Regular cardiac myocyte (primary cell): Measurements from ENCODE around the gene FAM47E. TPM values are rescaled to one million over a fixed set of nuclear protein-coding genes. Genes with fewer than 3 reads are reported as not detected.

ENCODE experiments used
- total RNA-seq: library from RNA; depleted of rRNA; stranded (reverse); fragments of >200 nt; gene quantifications from 2 replicates; pipeline ENCODE4 v1.2.3, GENCODE V29; 2014

The FAM47E gene
- total RNA-seq, result under 0.01 and 0.19 TPM in 2 replicates

GRCh38 chr4:76251441-76252270 is at the start of gene FAM47E:
Gene FAM47E, plus strand, starts transcription at chr4:76251721. Its CDS starts 26 bp downstream, at chr4:76251747.

DNA sequence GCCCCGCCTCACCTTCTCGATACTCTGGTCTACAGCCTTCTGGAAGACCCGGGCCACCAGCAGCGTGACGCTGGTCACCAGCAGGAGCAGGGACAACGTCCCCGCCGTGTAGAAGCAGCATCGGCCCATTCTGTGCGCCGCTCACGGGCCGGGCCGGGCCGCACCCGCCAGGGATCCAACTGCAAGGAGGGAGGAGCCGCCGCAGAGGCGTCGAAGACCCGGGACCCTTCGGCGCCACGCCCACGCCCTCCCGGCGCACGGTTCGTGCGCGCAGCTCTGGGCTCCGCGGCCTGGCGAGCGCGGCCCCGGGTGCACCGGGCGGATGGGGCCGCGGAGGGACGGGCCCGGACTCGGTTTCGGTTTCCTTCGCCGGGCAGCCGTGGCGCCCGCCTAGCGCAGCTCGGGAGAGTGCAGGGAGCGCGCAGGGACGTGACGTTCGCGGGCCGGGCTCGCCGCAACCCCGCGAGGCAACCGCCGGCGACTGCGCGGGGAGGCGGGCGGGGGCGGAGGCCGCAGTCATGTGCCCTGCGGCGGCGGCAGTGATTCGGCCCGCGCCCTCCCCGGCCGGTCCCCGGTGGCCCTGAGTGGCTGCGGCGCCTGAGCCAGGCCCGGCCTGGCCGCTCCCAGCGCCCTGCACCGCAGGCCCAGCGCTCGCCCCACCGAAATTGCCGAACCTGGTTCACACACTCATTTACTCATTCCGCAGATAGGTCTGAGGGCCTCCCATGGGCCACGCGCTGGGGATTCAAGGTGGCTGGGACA is 37.9 kb upstream of the FAM47E start, which contains the start of gene SCARB2:
Gene SCARB2, minus strand, starts transcription at position 410 of the 762 bp plus-strand sequence. Its CDS starts 281 bp downstream, at position 129.

DNA sequence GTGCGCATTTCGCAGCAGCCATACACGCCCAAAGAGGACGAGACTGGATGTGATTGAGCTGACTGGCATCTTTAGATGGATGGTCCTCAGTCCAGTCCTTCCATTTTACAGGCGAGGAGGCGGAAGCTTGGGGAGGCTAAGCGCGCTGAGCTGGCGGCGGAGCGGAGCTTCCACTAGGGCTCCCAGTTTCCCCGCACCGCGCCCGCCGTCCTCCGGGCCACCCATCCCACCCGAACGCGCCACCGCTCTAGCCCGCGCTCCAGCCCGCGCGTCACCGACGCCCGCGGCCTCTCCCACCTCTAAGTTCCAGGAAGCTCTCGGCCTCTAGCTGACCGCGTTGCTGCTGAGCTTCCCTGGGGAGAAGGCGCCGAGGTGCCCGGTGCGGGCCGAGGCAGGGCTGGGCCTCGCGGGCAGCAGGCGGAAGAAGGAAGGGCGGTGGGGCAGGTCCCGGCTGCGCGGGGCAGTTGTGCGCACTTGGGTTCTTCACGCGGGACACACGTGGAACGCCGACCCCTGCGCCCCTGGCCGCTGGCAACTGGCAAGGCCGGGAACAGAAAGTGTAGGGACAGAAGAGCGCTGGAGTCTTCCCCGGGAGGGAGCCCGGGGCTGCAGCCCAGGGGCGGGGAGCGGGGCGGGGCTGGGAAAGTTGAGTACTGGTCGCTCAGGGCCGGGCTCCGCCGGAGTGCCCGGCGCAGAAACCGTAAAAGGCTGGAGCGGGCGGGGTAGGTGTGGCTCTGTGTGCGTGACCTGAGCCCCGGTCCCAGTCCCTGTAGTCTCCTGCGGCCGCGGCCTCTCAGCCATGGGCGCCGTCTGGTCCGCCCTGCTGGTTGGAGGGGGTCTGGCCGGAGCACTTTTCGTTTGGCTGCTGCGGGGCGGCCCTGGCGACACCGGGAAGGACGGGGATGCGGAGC is 54.7 kb downstream of the FAM47E start, which contains the start of gene STBD1:
Gene STBD1, plus strand, starts transcription at position 763 of the 911 bp plus-strand sequence. Its CDS starts 37 bp downstream, at position 800.

Other genes with a start within 250 kb of the FAM47E start
- not detected in 2 replicates for gene CXCL9, start 244.2 kb upstream of the FAM47E start, total RNA-seq
- gene CXCL10, start 228.2 kb upstream of the FAM47E start, total RNA-seq, result under 0.01 and 0.28 TPM in 2 replicates
- gene CXCL11, start 215.7 kb upstream of the FAM47E start, total RNA-seq, result not detected in 2 replicates
- 0.56 TPM in 1 of 2 replicates, not detected in the other for gene ART3, start 177.0 kb upstream of the FAM47E start, total RNA-seq
- 61.5 and 65.7 TPM in 2 replicates for gene NUP54, start 103.3 kb upstream of the FAM47E start, total RNA-seq
- gene SCARB2, start 37.9 kb upstream of the FAM47E start, total RNA-seq, result 144 and 264 TPM in 2 replicates
- 8.8 and 14.4 TPM in 2 replicates for gene STBD1, start 55.0 kb downstream of the FAM47E start, total RNA-seq
- 0.19 and 1.1 TPM in 2 replicates for gene CCDC158, start 169.4 kb downstream of the FAM47E start, total RNA-seq
- 3.3 and 3.9 TPM in 2 replicates for gene SHROOM3, start 183.5 kb downstream of the FAM47E start, total RNA-seq